ENCODE data around the gene TUBE1. TPM values are rescaled to one million over a fixed set of nuclear protein-coding genes. Genes with fewer than 3 reads are reported as not detected.

The TUBE1 gene
- total and polyA plus RNA-seq, 2 experiments from 2014 or later, result 26.3 to 27.7 TPM

DNA sequence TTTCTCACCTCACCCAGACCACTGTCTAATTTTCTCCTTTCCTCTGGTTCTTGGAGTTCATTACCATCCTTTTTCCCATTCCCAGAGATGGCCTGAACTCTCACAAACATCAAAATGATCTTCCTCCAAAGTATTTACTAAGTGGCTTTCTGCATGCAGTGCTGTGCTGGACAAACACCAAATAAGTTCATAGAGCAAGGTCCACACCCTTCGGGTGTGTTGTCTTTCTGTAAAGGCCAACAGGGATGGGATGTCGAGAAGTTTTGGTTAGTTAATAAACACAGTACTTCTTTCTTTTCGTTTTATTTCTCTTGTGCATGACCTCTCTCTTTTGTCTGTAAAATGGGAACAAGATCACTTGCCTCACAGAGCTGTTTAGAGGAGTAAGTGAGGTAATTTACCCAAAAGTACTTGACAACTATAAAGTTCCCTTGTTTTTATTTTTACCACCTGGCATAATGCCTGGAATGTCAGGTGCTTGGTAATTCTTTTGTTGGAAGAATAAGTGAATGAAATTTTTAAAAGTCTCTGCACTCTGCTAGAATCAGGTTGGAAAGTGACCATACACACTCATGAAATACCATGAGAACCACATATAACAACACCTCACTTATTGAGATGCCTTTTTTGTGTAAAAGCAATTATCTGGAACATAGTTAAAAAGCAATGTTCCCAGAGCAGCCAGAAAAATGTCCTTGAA is 56.2 kb downstream of the TUBE1 start:
- no peaks in the 10 kb centered on the region for H3K36me3 Mint-ChIP-seq (ENCODE audit: low read depth)
- TF ChIP-seq, protein P1, sequence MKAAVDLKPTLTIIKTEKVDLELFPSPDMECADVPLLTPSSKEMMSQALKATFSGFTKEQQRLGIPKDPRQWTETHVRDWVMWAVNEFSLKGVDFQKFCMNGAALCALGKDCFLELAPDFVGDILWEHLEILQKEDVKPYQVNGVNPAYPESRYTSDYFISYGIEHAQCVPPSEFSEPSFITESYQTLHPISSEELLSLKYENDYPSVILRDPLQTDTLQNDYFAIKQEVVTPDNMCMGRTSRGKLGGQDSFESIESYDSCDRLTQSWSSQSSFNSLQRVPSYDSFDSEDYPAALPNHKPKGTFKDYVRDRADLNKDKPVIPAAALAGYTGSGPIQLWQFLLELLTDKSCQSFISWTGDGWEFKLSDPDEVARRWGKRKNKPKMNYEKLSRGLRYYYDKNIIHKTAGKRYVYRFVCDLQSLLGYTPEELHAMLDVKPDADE (IDR thresholded peaks at IDR 0.05), result no peak
- TF ChIP-seq, protein P2, sequence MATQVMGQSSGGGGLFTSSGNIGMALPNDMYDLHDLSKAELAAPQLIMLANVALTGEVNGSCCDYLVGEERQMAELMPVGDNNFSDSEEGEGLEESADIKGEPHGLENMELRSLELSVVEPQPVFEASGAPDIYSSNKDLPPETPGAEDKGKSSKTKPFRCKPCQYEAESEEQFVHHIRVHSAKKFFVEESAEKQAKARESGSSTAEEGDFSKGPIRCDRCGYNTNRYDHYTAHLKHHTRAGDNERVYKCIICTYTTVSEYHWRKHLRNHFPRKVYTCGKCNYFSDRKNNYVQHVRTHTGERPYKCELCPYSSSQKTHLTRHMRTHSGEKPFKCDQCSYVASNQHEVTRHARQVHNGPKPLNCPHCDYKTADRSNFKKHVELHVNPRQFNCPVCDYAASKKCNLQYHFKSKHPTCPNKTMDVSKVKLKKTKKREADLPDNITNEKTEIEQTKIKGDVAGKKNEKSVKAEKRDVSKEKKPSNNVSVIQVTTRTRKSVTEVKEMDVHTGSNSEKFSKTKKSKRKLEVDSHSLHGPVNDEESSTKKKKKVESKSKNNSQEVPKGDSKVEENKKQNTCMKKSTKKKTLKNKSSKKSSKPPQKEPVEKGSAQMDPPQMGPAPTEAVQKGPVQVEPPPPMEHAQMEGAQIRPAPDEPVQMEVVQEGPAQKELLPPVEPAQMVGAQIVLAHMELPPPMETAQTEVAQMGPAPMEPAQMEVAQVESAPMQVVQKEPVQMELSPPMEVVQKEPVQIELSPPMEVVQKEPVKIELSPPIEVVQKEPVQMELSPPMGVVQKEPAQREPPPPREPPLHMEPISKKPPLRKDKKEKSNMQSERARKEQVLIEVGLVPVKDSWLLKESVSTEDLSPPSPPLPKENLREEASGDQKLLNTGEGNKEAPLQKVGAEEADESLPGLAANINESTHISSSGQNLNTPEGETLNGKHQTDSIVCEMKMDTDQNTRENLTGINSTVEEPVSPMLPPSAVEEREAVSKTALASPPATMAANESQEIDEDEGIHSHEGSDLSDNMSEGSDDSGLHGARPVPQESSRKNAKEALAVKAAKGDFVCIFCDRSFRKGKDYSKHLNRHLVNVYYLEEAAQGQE (IDR thresholded peaks at IDR 0.05; ENCODE audit: unreplicated experiment), result no peak
- TF ChIP-seq JUNB (IDR thresholded peaks at IDR 0.05; ENCODE audit: unreplicated experiment) (no peak), ZNF114 (CRISPR knock-in tag; IDR thresholded peaks at IDR 0.05) (no peak), STAT1 (IDR thresholded peaks at IDR 0.05; ENCODE audit: unreplicated experiment) (no peak), NANOG (IDR thresholded peaks at IDR 0.05; ENCODE audit: borderline replicate concordance) (no peak), EZH2phosphoT487 (IDR thresholded peaks at IDR 0.05; ENCODE audit: unreplicated experiment) (no peak), POLR2AphosphoS5 (IDR thresholded peaks at IDR 0.05; ENCODE audit: low read depth) (no peak), CREB1 (CRISPR knock-in tag; IDR thresholded peaks at IDR 0.05; ENCODE audit: low read depth) (no peak), EZH2 (IDR thresholded peaks at IDR 0.05; ENCODE audit: low read depth, unreplicated experiment) (no peak), ZNF331 (CRISPR knock-in tag; IDR thresholded peaks at IDR 0.05; ENCODE audit: low read depth) (no peak)
- TF ChIP-seq, protein P3, sequence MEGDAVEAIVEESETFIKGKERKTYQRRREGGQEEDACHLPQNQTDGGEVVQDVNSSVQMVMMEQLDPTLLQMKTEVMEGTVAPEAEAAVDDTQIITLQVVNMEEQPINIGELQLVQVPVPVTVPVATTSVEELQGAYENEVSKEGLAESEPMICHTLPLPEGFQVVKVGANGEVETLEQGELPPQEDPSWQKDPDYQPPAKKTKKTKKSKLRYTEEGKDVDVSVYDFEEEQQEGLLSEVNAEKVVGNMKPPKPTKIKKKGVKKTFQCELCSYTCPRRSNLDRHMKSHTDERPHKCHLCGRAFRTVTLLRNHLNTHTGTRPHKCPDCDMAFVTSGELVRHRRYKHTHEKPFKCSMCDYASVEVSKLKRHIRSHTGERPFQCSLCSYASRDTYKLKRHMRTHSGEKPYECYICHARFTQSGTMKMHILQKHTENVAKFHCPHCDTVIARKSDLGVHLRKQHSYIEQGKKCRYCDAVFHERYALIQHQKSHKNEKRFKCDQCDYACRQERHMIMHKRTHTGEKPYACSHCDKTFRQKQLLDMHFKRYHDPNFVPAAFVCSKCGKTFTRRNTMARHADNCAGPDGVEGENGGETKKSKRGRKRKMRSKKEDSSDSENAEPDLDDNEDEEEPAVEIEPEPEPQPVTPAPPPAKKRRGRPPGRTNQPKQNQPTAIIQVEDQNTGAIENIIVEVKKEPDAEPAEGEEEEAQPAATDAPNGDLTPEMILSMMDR (conservative IDR thresholded peaks at IDR 0.05; ENCODE audit: low read depth in 2 of 2), result no peak
- TF ChIP-seq, protein P4, sequence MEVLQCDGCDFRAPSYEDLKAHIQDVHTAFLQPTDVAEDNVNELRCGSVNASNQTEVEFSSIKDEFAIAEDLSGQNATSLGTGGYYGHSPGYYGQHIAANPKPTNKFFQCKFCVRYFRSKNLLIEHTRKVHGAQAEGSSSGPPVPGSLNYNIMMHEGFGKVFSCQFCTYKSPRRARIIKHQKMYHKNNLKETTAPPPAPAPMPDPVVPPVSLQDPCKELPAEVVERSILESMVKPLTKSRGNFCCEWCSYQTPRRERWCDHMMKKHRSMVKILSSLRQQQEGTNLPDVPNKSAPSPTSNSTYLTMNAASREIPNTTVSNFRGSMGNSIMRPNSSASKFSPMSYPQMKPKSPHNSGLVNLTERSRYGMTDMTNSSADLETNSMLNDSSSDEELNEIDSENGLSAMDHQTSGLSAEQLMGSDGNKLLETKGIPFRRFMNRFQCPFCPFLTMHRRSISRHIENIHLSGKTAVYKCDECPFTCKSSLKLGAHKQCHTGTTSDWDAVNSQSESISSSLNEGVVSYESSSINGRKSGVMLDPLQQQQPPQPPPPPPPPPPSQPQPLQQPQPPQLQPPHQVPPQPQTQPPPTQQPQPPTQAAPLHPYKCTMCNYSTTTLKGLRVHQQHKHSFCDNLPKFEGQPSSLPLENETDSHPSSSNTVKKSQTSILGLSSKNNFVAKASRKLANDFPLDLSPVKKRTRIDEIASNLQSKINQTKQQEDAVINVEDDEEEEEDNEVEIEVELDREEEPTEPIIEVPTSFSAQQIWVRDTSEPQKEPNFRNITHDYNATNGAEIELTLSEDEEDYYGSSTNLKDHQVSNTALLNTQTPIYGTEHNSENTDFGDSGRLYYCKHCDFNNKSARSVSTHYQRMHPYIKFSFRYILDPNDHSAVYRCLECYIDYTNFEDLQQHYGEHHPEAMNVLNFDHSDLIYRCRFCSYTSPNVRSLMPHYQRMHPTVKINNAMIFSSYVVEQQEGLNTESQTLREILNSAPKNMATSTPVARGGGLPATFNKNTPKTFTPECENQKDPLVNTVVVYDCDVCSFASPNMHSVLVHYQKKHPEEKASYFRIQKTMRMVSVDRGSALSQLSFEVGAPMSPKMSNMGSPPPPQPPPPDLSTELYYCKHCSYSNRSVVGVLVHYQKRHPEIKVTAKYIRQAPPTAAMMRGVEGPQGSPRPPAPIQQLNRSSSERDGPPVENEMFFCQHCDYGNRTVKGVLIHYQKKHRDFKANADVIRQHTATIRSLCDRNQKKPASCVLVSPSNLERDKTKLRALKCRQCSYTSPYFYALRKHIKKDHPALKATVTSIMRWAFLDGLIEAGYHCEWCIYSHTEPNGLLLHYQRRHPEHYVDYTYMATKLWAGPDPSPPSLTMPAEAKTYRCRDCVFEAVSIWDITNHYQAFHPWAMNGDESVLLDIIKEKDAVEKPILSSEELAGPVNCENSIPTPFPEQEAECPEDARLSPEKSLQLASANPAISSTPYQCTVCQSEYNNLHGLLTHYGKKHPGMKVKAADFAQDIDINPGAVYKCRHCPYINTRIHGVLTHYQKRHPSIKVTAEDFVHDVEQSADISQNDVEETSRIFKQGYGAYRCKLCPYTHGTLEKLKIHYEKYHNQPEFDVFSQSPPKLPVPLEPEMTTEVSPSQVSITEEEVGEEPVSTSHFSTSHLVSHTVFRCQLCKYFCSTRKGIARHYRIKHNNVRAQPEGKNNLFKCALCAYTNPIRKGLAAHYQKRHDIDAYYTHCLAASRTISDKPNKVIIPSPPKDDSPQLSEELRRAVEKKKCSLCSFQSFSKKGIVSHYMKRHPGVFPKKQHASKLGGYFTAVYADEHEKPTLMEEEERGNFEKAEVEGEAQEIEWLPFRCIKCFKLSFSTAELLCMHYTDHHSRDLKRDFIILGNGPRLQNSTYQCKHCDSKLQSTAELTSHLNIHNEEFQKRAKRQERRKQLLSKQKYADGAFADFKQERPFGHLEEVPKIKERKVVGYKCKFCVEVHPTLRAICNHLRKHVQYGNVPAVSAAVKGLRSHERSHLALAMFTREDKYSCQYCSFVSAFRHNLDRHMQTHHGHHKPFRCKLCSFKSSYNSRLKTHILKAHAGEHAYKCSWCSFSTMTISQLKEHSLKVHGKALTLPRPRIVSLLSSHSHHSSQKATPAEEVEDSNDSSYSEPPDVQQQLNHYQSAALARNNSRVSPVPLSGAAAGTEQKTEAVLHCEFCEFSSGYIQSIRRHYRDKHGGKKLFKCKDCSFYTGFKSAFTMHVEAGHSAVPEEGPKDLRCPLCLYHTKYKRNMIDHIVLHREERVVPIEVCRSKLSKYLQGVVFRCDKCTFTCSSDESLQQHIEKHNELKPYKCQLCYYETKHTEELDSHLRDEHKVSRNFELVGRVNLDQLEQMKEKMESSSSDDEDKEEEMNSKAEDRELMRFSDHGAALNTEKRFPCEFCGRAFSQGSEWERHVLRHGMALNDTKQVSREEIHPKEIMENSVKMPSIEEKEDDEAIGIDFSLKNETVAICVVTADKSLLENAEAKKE (CRISPR knock-in tag; IDR thresholded peaks at IDR 0.05), result no peak
- H3K4me1 ChIP-seq (ENCODE audit: insufficient read depth), result peaks cover 3% of the 10 kb centered on the region; the same call in 1 of the 2 replicates
- H3K4me1 Mint-ChIP-seq, result peaks cover 11% of the 10 kb centered on the region
- H3K4me3 ChIP-seq, result no peak overlapping the region
- no peaks in the 10 kb centered on the region for H3F3A ChIP-seq (replicated peaks; ENCODE audit: low read depth)
- H3K27ac Mint-ChIP-seq, result no peak overlapping the region
- H2AFZ ChIP-seq, result no peak overlapping the region
- no peaks in the 10 kb centered on the region for H3K9me3 Mint-ChIP-seq
- H3K27me3 Mint-ChIP-seq (ENCODE audit: insufficient read depth, low read depth, poor library complexity), result peaks cover 4% of the 10 kb centered on the region
- no peaks in the 10 kb centered on the region for H3K9me2 ChIP-seq (ENCODE audit: insufficient read depth)
- DNase-seq (ENCODE audit: low spot score) (no peak), ATAC-seq (no peak)
- H3K4me3 Mint-ChIP-seq, result no peak overlapping the region
- H3K27me3 ChIP-seq (ENCODE audit: insufficient read depth), result no peaks in the 10 kb centered on the region
- H4K20me1 ChIP-seq (replicated peaks; ENCODE audit: insufficient read depth), result no peaks in the 10 kb centered on the region
- no peak overlapping the region for H3K27ac ChIP-seq (ENCODE audit: low read depth)
- no peaks in the 10 kb centered on the region for H3K36me3 ChIP-seq (ENCODE audit: insufficient read depth)
- H3K4me2 ChIP-seq, result no peak overlapping the region
- no peaks in the 10 kb centered on the region for H3K79me2 ChIP-seq (replicated peaks; ENCODE audit: insufficient read depth)
